ENCODE data around the gene SPTBN2.

DNA sequence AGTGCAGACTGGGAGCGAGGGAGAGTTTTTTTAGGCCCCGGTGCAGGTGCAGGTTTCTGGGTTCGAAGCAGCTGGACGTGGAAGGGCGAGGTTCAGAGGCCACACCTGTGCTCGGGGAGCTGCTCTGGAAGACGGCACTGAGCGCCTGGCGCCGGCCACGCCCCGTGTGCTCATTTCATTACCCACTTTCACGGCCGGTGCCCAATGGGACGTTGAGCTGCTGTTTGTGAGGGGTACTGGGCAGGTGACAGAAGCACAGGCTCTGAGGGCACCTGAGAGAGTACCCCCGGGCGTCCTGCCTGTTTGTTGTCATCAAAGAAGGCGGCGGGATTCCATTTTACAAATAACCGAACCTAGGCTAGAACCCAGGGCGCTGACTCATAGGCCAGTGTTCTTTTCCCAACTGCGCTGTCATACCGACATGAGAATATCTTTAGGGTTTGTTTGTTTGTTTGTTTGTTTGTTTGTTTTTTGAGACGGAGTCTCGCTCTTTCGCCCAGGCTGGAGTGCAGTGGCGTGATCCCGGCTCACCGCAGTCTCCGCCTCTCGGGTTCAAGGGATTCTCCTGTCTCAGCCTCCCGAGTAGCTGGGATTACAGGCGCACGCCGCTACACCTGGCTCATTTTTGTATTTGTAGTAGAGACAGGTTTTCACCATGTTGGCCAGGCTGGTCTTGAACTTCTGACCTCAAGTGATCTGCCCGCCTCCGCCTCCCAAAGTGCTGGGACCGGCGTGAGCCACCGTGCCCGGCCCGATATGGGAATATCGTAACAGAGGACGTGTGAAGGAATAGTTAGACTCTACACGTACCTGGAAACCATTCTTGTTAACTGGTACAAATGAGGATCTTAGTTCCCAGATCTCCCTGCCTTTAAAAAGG is 16.6 kb upstream of the SPTBN2 start:
- TF ChIP-seq, protein P1, sequence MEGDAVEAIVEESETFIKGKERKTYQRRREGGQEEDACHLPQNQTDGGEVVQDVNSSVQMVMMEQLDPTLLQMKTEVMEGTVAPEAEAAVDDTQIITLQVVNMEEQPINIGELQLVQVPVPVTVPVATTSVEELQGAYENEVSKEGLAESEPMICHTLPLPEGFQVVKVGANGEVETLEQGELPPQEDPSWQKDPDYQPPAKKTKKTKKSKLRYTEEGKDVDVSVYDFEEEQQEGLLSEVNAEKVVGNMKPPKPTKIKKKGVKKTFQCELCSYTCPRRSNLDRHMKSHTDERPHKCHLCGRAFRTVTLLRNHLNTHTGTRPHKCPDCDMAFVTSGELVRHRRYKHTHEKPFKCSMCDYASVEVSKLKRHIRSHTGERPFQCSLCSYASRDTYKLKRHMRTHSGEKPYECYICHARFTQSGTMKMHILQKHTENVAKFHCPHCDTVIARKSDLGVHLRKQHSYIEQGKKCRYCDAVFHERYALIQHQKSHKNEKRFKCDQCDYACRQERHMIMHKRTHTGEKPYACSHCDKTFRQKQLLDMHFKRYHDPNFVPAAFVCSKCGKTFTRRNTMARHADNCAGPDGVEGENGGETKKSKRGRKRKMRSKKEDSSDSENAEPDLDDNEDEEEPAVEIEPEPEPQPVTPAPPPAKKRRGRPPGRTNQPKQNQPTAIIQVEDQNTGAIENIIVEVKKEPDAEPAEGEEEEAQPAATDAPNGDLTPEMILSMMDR (IDR thresholded peaks at IDR 0.05) = no peak
- TF ChIP-seq POLR2A (IDR thresholded peaks at IDR 0.05) = no peak

Measured in testis (tissue), 2 donors.